IMR-90 (cell line): ENCODE measurements around the gene SLC38A8. TPM values are rescaled to one million over a fixed set of nuclear protein-coding genes. Genes with fewer than 3 reads are reported as not detected.

Source experiments
- ATAC-seq: fragments of 200-7000 bp; cut with Tn5 transposase; 2 replicates; pipeline ENCODE4 v1.9.1; 2020; ENCODE audit warnings: low read depth, mild to moderate bottlenecking, moderate library complexity
- BruUV-seq: library from RNA; stranded (reverse); fragments of 400-500 nt; replicated peaks from 2 replicates; lab custom pipeline; 2021; lab: Mats Ljungman, UMichigan
- CTCF ChIA-PET: fragments of 300-600 bp; formaldehyde crosslinking; extraction: SDS; loops from one replicate; lab custom pipeline; 2021; ENCODE audit warnings: antibody characterized with exemption; lab: Yijun Ruan, JAX
- POLR2A ChIA-PET: fragments of 300-600 bp; sonication (Branson Sonifier 250); formaldehyde crosslinking; loops from one replicate; lab custom pipeline; 2022; ENCODE audit warnings: antibody characterized with exemption; ENCODE audit not compliant: unreplicated experiment; lab: Charles Lee
- DNase-seq: peaks from one replicate; pipeline ENCODE4 v3.0.0; 2013
- H2AFZ ChIP-seq: replicated peaks from 2 replicates; pipeline ENCODE3; 2013; ENCODE audit warnings: low read length, mild to moderate bottlenecking; ENCODE audit not compliant: poor library complexity
- H2AK5ac ChIP-seq: 2 replicates; pipeline ENCODE4 v1.6.1; 2013; ENCODE audit warnings: low read depth, low read length, inconsistent platforms
- H2AK9ac ChIP-seq: replicated peaks from 2 replicates; pipeline ENCODE3; 2013; ENCODE audit warnings: mild to moderate bottlenecking, low read depth, low read length, moderate library complexity; ENCODE audit not compliant: poor library complexity
- H2BK120ac ChIP-seq: 2 replicates; pipeline ENCODE4 v1.6.1; 2013; ENCODE audit warnings: low read depth, low read length, inconsistent platforms
- H2BK15ac ChIP-seq: 3 replicates; pipeline ENCODE4 v1.6.1; 2013; ENCODE audit warnings: low read depth, low read length, inconsistent platforms
- H2BK20ac ChIP-seq: 2 replicates; pipeline ENCODE4 v1.6.1; 2013; ENCODE audit warnings: low read depth, mild to moderate bottlenecking, inconsistent platforms, low read length, moderate library complexity
- H2BK5ac ChIP-seq: 2 replicates; pipeline ENCODE4 v1.6.1; 2013; ENCODE audit warnings: mild to moderate bottlenecking, low read depth, low read length, inconsistent platforms; ENCODE audit not compliant: poor library complexity, severe bottlenecking
- H3K14ac ChIP-seq: replicated peaks from 2 replicates; pipeline ENCODE4 v1.6.1; 2013; ENCODE audit warnings: low read depth, low read length, inconsistent platforms
- H3K18ac ChIP-seq: 2 replicates; pipeline ENCODE4 v1.6.1; 2013; ENCODE audit warnings: low read depth, low read length, control low read depth
- H3K23ac ChIP-seq: 2 replicates; pipeline ENCODE4 v1.6.1; 2013; ENCODE audit warnings: low read depth, low read length, inconsistent platforms
- H3K27ac ChIP-seq: 2 replicates; pipeline ENCODE4 v1.5.1; 2013; ENCODE audit warnings: mild to moderate bottlenecking, control low read depth, low read length; ENCODE audit not compliant: insufficient read depth
- H3K27me3 ChIP-seq: 2 replicates; pipeline ENCODE4 v1.6.1; 2013; ENCODE audit warnings: low read length; ENCODE audit not compliant: control insufficient read depth, insufficient read depth
- H3K36me3 ChIP-seq: 2 replicates; pipeline ENCODE4 v1.6.1; 2013; ENCODE audit warnings: low read length, mixed read lengths; ENCODE audit not compliant: control insufficient read depth, insufficient read depth
- H3K4ac ChIP-seq: 2 replicates; pipeline ENCODE4 v1.6.1; 2013; ENCODE audit warnings: low read depth, low read length, inconsistent platforms
- H3K4me1 ChIP-seq: 2 replicates; pipeline ENCODE4 v1.6.1; 2013; ENCODE audit warnings: low read length, mixed read lengths; ENCODE audit not compliant: control insufficient read depth, insufficient read depth
- H3K4me2 ChIP-seq: 2 replicates; pipeline ENCODE4 v1.6.1; 2013; ENCODE audit warnings: low read depth, mild to moderate bottlenecking, control low read depth, low read length, moderate library complexity
- H3K4me3 ChIP-seq: 2 replicates; pipeline ENCODE4 v1.5.1; 2013; ENCODE audit warnings: low read depth, mild to moderate bottlenecking, control low read depth, low read length, moderate library complexity; ENCODE audit not compliant: insufficient read depth
- H3K56ac ChIP-seq: 2 replicates; pipeline ENCODE4 v1.6.1; 2013; ENCODE audit warnings: low read length, inconsistent platforms; ENCODE audit not compliant: insufficient read depth; ENCODE audit errors: extremely low read depth
- H3K79me1 ChIP-seq, 2 experiments: 2 replicates each; pipeline ENCODE4 v1.6.1; 2013; ENCODE audit warnings: low read length in 2 of 2, inconsistent platforms in 1 of 2, low read depth in 1 of 2
- H3K9ac ChIP-seq: 2 replicates; pipeline ENCODE4 v1.6.1; 2013; ENCODE audit warnings: low read depth, low read length, control low read depth
- H3K9me1 ChIP-seq: 2 replicates; pipeline ENCODE4 v1.6.1; 2013; ENCODE audit warnings: low read length, inconsistent platforms; ENCODE audit not compliant: insufficient read depth
- H3K9me3 ChIP-seq: 2 replicates; pipeline ENCODE4 v1.6.1; 2013; ENCODE audit warnings: low read length; ENCODE audit not compliant: control insufficient read depth, insufficient read depth
- H4K20me1 ChIP-seq: 2 replicates; pipeline ENCODE4 v1.6.1; 2013; ENCODE audit warnings: low read length, inconsistent platforms; ENCODE audit not compliant: insufficient read depth
- H4K5ac ChIP-seq: 2 replicates; pipeline ENCODE4 v1.6.1; 2013; ENCODE audit warnings: mild to moderate bottlenecking, low read depth, low read length, control low read depth
- H4K8ac ChIP-seq, 2 experiments: 2 replicates each; pipeline ENCODE4 v1.6.1; 2013; ENCODE audit warnings: low read depth in 2 of 2, low read length in 2 of 2, control low read depth in 1 of 2, inconsistent platforms in 1 of 2
- H4K91ac ChIP-seq: 2 replicates; pipeline ENCODE4 v1.6.1; 2013; ENCODE audit warnings: low read depth, low read length, inconsistent platforms; ENCODE audit not compliant: insufficient read depth
- BHLHE40 ChIP-seq: fragments of 150-350 bp; IDR thresholded peaks from 2 replicates; pipeline ENCODE4 v1.6.1; 2016; ENCODE audit warnings: mild to moderate bottlenecking, low read depth, low read length
- CEBPB ChIP-seq: IDR thresholded peaks from 2 replicates; pipeline ENCODE4 v1.6.1; 2012; ENCODE audit warnings: low read depth, low read length, improper control_type of control experiment
- CTCF ChIP-seq: conservative IDR thresholded peaks from 2 replicates; pipeline ENCODE4 v1.5.1; 2012; ENCODE audit warnings: mild to moderate bottlenecking, low read depth, low read length, improper control_type of control experiment
- ELK1 ChIP-seq: fragments of 150-350 bp; IDR thresholded peaks from 2 replicates; pipeline ENCODE4 v1.6.1; 2016; ENCODE audit warnings: low read depth, mild to moderate bottlenecking, low read length, moderate library complexity, borderline replicate concordance
- FOS ChIP-seq: fragments of 150-350 bp; IDR thresholded peaks from 2 replicates; pipeline ENCODE4 v1.6.1; 2016; ENCODE audit warnings: low read depth, low read length
- MAZ ChIP-seq: IDR thresholded peaks from 2 replicates; pipeline ENCODE4 v1.6.1; 2012; ENCODE audit warnings: low read depth, mild to moderate bottlenecking, low read length, improper control_type of control experiment, moderate library complexity, borderline replicate concordance
- MXI1 ChIP-seq: IDR thresholded peaks from 2 replicates; pipeline ENCODE4 v1.6.1; 2012; ENCODE audit warnings: low read depth, mild to moderate bottlenecking, low read length, moderate library complexity, borderline replicate concordance
- POLR2A ChIP-seq: IDR thresholded peaks from 2 replicates; pipeline ENCODE4 v1.6.1; 2012; ENCODE audit warnings: mild to moderate bottlenecking, low read depth, low read length
- RAD21 ChIP-seq: IDR thresholded peaks from 2 replicates; pipeline ENCODE4 v1.6.1; 2012; ENCODE audit warnings: low read length, improper control_type of control experiment
- RCOR1 ChIP-seq: IDR thresholded peaks from 2 replicates; pipeline ENCODE4 v1.6.1; 2012; ENCODE audit warnings: mild to moderate bottlenecking, low read length, improper control_type of control experiment; ENCODE audit not compliant: insufficient replicate concordance
- RFX5 ChIP-seq: IDR thresholded peaks from 2 replicates; pipeline ENCODE4 v1.8.0; 2012; ENCODE audit warnings: low read depth, mild to moderate bottlenecking, low read length, moderate library complexity
- SMC3 ChIP-seq: fragments of 150-350 bp; IDR thresholded peaks from 2 replicates; pipeline ENCODE4 v1.6.1; 2016; ENCODE audit warnings: low read depth, mild to moderate bottlenecking, antibody characterized with exemption, low read length, moderate library complexity
- USF2 ChIP-seq: fragments of 150-350 bp; IDR thresholded peaks from 2 replicates; pipeline ENCODE4 v1.6.1; 2017; ENCODE audit warnings: mild to moderate bottlenecking, antibody characterized with exemption, low read length, low read depth
- WGBS, 2 experiments: methylation state at CpG; one replicate each; pipeline versions ENCODE4 v1.1.5 to v1.1.7; 2013; ENCODE audit warnings: missing lambda C conversion rate in 2 of 2; ENCODE audit not compliant: insufficient read length in 1 of 2; ENCODE audit errors: extremely low coverage in 2 of 2; 5-methylcytosine and 5-hydroxymethylcytosine counted together
- dilution Hi-C: fragments of 300-500 bp; cut with HindIII; formaldehyde crosslinking; loops from one replicate; pipeline ENCODE4 v1.14.3; 2018; ENCODE audit warnings: low sequenced_read_pairs; ENCODE audit not compliant: unreplicated experiment
- in situ Hi-C: fragments of 300-500 bp; cut with MboI; formaldehyde crosslinking; loops from 3 replicates; pipeline ENCODE4 v1.14.3; 2019; ENCODE audit warnings: low sequenced_read_pairs, inconsistent platforms, mixed read lengths
- intact Hi-C: fragments of 100-400 bp; cut with micrococcal nuclease; formaldehyde crosslinking; loops from 2 replicates; pipeline ENCODE4 v1.10.0; 2022
- polyA plus RNA-seq, 3 experiments: library from polyadenylated mRNA; depleted of rRNA; stranded (reverse); fragments of >200 nt; gene quantifications; 2 replicates each; pipeline ENCODE4 v1.2.3, GENCODE V29; 2012; ENCODE audit warnings: low replicate concordance in 1 of 3
- total RNA-seq: library from RNA; depleted of rRNA; stranded (reverse); fragments of >200 nt; gene quantifications from 2 replicates; pipeline ENCODE4 v1.2.3, GENCODE V29; 2012

SLC38A8 gene
- total and polyA plus RNA-seq, 2 of the 4 experiments (the other 2 are of a cell fraction), result not detected

GRCh38 chr16:84087001-84087400 lies 44.4 kb upstream of the SLC38A8 start:
- H2BK120ac ChIP-seq, result no peak overlapping the region
- no peak overlapping the region for H2AK5ac ChIP-seq
- no peak overlapping the region for H3K4ac ChIP-seq
- H3K9me1 ChIP-seq, result no peaks in the 10 kb centered on the region
- H2BK15ac ChIP-seq, result no peak overlapping the region
- H3K36me3 ChIP-seq, result peaks cover 53% of the 10 kb centered on the region
- no TSS peak for BruUV-seq
- CTCF ChIA-PET, result no interaction called here
- H3K23ac ChIP-seq, result no peak overlapping the region
- no peak overlapping the region for H2BK20ac ChIP-seq
- no peak overlapping the region for H3K14ac ChIP-seq
- no peaks in the 10 kb centered on the region for H3K4me1 ChIP-seq
- peaks cover 7% of the 10 kb centered on the region; the same call in 1 of the 2 replicates for H4K20me1 ChIP-seq
- H3K4me3 ChIP-seq, result no peak overlapping the region
- dilution Hi-C loops, result no loop called here
- H4K8ac ChIP-seq, result no peak overlapping the region
- no peak overlapping the region for H3K9ac ChIP-seq
- TF ChIP-seq USF2, result no peak
- no peak for TF ChIP-seq RCOR1
- TF ChIP-seq BHLHE40, result no peak
- no peak for TF ChIP-seq MAZ
- TF ChIP-seq ELK1, result no peak
- TF ChIP-seq RFX5, result no peak
- no peak for TF ChIP-seq POLR2A
- TF ChIP-seq CTCF, result no peak
- TF ChIP-seq MXI1, result no peak
- no peak for TF ChIP-seq CEBPB
- TF ChIP-seq RAD21, result no peak
- no peak for TF ChIP-seq FOS
- no peak for TF ChIP-seq SMC3
- H4K5ac ChIP-seq, result no peak overlapping the region
- H3K4me2 ChIP-seq, result no peak overlapping the region
- H3K56ac ChIP-seq, result no peak overlapping the region
- no peak overlapping the region for H2AK9ac ChIP-seq
- intact Hi-C loops, result no loop called here
- DNase-seq (no peak), ATAC-seq (no peak)
- H2BK5ac ChIP-seq, result no peak overlapping the region
- H4K91ac ChIP-seq, result no peak overlapping the region
- no peaks in the 10 kb centered on the region; a peak in 2 of 4 replicates for H3K79me1 ChIP-seq
- no peaks in the 10 kb centered on the region for H3K9me3 ChIP-seq
- H3K27me3 ChIP-seq, result no peaks in the 10 kb centered on the region
- POLR2A ChIA-PET, result no interaction called here
- H2AFZ ChIP-seq, result no peak overlapping the region
- no peak overlapping the region for H3K18ac ChIP-seq
- H3K27ac ChIP-seq, result no peak overlapping the region
- in situ Hi-C loops, result loop anchor here (5.0 to 10.0 kb wide), 2 partner anchors 90 to 398 kb away; no protein-coding TSS in a partner anchor
- WGBS, 2 experiments, result no CpG with 5 or more reads among the region's 12 CpGs
